Urothelium cell line (cell line): ENCODE results near the gene CMPK1.
A peak's percentile ranks its signal among the peaks of the same experiment; 100 is the strongest.
"Not testable (repeated sequence)": the region's sequence is repeated elsewhere in the genome, so short reads cannot be mapped to it uniquely, and the experiment has no call there.

ENCODE experiments used
- DNase-seq: peaks from one replicate; pipeline ENCODE4 v3.0.0; 2011; ENCODE audit warnings: low spot score, mixed read lengths
- FAIRE-seq: peaks from 2 replicates; lab custom pipeline; 2011; peaks lifted over from hg19 to GRCh38; lab: Jason Lieb, UNC

The CMPK1 gene

GRCh38 chr1:47334765-47335435 is 1.3 kb downstream of the CMPK1 start:
- no peak for FAIRE-seq
- DNase-seq: no peak

DNA sequence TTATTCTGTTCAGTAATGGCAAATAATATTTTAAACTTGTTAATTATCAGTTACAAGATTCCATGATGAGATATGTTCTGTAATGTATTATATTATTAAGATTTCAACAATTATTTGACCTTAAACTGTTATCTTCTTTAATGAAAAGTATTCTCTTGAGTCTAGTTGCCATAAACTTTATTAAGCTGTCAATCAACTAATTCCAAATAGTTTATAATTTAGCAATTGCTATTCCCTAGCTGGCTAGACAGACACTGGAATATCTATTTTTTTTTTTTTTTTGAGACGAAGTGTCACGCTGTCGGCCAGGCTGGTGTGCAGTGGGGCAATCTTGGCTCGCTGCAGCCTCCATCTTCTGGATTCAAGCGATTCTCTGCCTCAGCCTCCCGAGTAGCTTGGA is 3.8 kb downstream of the CMPK1 start:
- FAIRE-seq: no peak

GRCh38 chr1:47338249-47339077 is 4.9 kb downstream of the CMPK1 start:
- no peak for FAIRE-seq
- no peak for DNase-seq

More for the DNA sequence above, 3.8 kb downstream of the CMPK1 start:
- no peak for DNase-seq

- no peak for DNase-seq
- no peak for FAIRE-seq
Observed at GRCh38 chr1:47340227-47340626, 6.6 kb downstream of the CMPK1 start.

DNA sequence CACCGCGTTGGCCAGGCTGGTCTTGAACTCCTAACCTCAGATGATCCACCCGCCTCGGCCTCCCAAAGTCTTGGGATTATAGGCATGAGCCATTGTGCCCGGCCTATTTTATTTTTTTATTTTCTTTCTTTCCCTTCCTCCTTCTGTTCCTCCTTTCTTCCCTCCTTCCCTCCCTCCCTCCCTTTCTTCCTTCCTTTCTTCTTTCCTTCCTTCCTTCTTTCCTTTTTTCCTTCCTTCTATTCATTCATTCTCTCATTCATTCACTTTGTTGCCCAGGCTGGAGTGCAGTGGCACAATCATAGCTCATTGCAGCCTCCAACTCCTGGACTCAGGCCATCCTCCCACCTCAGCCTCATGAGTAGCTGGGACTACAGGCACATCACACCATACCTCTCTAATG is 13.4 kb downstream of the CMPK1 start:
- FAIRE-seq, DNase-seq: not testable (repeated sequence)

GRCh38 chr1:47347735-47348134 is 14.1 kb downstream of the CMPK1 start:
- FAIRE-seq (no peak), DNase-seq (no peak)

- FAIRE-seq (no peak), DNase-seq (no peak)
Observed at GRCh38 chr1:47348246-47348645, 14.7 kb downstream of the CMPK1 start.

DNA sequence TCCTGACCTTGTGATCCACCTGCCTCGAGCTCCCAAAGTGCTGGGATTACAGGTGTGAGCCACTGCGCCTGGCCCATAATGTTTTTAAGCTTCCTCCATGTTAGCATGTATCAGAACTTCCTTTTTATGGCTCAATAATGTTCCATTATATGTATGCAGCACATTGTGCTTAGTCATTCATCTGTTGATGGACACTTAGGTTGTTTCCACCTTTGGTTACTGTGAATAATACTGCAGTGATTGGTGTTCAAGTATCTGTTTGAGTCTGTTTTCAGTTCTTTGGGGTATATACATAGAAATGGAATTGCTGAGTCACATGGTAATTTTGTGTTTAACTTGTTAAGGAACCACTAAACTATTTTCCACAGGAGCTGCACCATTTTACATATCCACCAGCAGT is 17.7 kb downstream of the CMPK1 start:
- DNase-seq (no peak), FAIRE-seq (no peak)

GRCh38 chr1:47361380-47361779 is 27.8 kb downstream of the CMPK1 start:
- DNase-seq: no peak
- no peak for FAIRE-seq

DNA sequence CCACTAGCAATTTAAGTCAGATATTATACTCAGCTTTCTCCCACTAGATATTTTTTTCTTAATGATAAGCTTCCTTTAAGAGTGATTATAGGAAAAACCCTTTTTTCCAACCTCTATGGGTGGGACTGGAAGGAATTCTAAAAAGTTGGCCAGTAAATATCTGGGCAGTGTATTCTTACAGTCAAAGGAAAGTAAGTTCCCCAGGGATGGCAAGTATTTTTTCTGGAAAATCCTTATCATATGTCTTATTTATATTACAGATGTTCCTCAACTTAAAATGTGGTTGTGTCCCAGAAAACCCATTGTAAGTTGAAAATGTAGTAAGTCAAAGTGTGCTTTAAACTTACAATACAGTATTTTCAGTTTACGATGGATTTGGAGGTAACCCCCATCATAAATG is 29.2 kb downstream of the CMPK1 start:
- FAIRE-seq (no peak), DNase-seq (no peak)

- no peak for FAIRE-seq
- no peak for DNase-seq
Observed at GRCh38 chr1:47367651-47368050, 34.1 kb downstream of the CMPK1 start.

GRCh38 chr1:47371016-47371517 is 37.5 kb downstream of the CMPK1 start:
- DNase-seq (no peak), FAIRE-seq (no peak)

GRCh38 chr1:47374501-47374900 is 40.9 kb downstream of the CMPK1 start:
- FAIRE-seq (no peak), DNase-seq (no peak)

- FAIRE-seq: no peak
- DNase-seq: no peak
Observed at GRCh38 chr1:47378147-47378546, 44.6 kb downstream of the CMPK1 start.

- FAIRE-seq (no peak), DNase-seq (no peak)
Observed at GRCh38 chr1:47380699-47381098, 47.1 kb downstream of the CMPK1 start.

- FAIRE-seq: no peak
- DNase-seq: no peak
Observed at GRCh38 chr1:47382399-47382983, 48.9 kb downstream of the CMPK1 start.

- no peak for FAIRE-seq
- no peak for DNase-seq
Observed at GRCh38 chr1:47384083-47384482, 50.5 kb downstream of the CMPK1 start.

DNA sequence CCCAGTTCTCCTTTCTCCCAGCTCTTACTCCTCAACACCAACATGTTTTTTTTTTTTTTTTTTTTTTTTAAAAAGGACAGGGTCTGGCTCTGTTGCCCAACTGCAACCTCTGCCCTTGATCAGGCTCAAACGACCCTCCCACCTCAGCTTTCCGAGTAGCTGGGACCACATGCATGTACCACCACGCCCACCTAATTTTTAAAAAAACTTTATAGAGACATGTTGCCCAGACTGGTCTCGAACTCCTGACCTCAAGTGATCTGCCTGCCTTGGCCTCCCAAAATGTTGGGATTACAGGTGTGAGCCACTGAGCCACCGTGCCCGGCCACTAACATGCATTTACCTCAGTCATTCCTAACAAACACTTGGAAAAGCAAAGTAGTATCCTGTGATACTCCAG is 51.4 kb downstream of the CMPK1 start:
- FAIRE-seq (no peak), DNase-seq (no peak)

GRCh38 chr1:47386268-47386667 is 52.7 kb downstream of the CMPK1 start:
- no peak for FAIRE-seq

GRCh38 chr1:47388030-47388890 is 54.7 kb downstream of the CMPK1 start:
- peak; percentile 82 for FAIRE-seq

More at GRCh38 chr1:47386268-47386667, 52.7 kb downstream of the CMPK1 start:
- DNase-seq: no peak

DNA sequence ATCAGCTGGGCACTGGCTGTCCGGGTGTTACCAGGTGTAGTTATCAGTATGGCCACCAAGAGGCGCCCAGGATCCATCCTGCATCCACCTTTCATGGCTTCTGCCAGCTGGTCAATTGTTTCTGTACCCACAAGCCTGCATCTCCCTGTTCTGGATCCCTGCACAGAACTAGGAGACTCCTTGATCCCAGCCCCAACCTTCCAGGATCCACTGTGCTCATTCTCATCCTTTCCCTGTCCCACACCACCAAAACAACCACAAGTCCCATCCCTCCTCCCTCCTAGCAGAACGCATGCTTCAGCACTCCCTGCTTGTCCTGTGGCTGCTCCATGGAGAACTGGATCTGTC is 55.3 kb downstream of the CMPK1 start:
- FAIRE-seq: no peak
- DNase-seq: peak; percentile 79

More at GRCh38 chr1:47388030-47388890, 54.7 kb downstream of the CMPK1 start:
- no peak for DNase-seq
